HG02571 (cell line): ENCODE data around the gene GLG1.
"Not testable (repeated sequence)": the region's sequence is repeated elsewhere in the genome, so short reads cannot be mapped to it uniquely, and the experiment has no call there.

Experiments
- ATAC-seq: cut with Tn5 transposase; IDR thresholded peaks from one replicate; pipeline ENCODE4 v1.9.1; 2021; ENCODE audit warnings: mild to moderate bottlenecking, moderate library complexity; ENCODE audit not compliant: unreplicated experiment

Gene GLG1

DNA sequence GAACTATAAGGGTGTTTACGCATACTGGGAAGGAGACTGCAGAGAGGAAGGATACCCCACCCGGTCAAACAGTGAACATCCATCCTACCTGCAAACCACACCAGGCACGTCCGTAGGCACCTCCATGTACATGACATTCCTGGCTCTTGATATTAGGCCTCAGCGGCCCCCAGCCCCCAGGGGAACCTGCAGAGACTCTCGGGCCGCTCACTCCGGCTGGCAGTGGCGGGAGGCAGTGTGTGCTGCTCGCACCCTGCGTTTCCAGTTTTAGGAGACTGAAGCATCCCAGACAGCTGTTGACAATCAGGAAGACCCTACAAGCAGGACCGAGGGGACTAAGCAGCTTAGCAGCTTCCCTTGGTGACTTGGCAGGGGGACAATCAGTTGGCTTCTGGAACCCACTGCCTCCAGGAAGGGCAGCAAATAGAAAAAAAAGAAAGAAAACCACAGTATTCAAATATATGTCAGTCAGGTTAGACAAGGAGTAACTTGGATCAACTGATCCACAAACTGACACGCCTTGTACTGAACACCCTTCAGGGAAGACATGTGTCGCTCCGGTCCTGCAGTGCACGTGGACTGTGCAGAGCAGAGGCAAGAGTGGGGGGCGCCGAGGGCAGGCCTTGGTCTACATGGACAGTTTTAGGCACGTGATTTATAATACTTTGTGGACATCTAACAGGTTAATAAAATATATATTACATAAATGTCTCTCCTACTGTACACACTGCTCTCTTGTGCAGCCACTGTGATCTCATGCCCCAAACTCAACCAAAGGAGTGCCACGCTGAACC is 155.8 kb downstream of the GLG1 start:
- no peak for ATAC-seq

DNA sequence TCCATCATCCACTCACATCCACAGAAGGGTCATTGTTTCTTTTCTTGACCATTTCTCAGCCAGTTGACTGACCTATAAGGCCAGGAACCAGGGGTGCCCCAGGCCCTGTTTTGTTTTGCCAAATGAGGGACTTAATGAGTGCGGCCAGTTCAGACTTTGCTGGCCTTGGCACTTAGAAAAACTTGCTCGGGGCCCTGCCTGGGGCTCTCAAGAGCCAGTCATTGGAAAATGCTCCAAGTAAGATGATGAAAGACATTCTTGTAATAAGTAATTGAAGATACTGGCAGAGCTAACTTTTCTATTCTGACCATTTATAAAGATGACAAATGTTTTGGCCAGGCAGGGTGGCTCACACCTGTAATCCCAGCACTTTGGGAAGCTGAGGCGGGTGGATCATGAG is 156.7 kb downstream of the GLG1 start:
- no peak for ATAC-seq

DNA sequence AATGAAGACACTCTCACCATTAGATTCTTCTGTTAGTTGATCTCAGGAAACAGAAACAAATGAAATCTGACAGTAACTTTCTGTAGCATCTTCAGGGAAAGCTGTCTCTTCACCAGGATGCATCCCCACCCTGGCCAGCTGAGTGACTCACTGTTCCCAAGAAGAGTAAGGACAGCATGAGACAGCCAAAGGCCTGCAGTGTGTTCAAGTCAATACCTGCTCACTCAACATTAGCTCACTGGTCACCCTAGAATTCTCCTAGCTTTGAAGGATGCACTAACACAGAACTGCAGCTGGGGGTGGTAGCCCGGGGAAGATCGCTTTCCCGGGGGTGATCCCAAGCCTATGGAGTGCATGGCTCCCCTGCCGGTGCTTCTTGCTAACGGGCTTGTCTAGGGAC is 157.4 kb downstream of the GLG1 start:
- no peak for ATAC-seq

DNA sequence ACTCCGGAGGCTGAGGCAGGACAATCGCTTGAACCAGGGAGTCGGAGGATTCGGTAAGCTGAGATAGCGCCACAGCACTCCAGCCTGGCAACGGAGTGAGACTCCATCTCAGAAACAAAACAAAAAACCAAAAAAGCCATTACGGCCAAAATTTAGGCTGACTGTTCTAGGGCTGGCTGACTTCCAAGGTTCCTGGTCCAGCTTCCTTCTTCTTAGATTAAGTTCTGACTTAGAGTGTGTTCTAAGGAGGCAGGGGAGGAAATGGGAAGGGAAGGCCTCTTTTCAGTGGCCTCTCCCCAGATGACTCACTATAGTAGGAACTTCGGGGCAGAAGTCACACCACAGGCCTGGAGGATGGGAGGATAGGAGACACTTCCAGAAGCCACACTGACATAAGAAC is 157.9 kb downstream of the GLG1 start:
- no peak for ATAC-seq

DNA sequence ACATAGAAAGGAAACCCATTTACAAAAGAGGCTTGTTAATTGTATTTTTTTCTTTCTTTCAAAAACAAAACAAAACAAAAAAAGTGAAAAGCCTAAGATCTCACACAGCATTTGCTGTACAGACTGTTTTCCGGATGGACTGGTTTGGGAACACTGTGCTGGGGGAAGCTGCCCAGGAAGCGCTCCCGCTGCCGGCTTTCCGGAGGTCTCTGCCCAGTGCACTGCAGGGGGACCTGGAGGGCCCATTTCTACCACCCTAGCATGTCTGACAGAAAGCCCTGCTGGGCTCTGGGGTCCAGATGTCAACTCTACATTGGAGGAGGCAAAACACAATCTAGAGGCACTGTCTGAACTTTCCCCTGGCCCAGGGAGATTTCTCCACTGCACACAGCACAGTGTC is 159.3 kb downstream of the GLG1 start:
- ATAC-seq = no peak

DNA sequence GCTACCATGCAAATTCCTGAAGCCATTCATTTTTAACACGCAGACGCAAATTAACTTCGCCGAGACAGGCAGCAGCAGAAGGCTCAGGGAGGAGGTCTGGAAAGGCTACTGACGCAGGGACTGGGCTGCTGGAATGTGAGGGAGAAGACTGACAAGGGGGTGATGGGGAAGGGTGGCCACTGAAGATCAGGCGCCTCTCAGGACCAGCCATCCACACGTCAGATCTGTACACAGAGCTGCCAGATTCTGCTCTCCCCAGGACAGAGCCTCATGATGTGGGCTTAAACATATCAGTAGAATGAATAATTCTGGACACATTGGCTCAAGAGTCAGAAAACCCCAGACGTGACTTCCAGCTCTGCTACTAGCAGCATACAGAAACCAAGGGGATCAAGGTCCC is 160.0 kb downstream of the GLG1 start:
- no peak for ATAC-seq

DNA sequence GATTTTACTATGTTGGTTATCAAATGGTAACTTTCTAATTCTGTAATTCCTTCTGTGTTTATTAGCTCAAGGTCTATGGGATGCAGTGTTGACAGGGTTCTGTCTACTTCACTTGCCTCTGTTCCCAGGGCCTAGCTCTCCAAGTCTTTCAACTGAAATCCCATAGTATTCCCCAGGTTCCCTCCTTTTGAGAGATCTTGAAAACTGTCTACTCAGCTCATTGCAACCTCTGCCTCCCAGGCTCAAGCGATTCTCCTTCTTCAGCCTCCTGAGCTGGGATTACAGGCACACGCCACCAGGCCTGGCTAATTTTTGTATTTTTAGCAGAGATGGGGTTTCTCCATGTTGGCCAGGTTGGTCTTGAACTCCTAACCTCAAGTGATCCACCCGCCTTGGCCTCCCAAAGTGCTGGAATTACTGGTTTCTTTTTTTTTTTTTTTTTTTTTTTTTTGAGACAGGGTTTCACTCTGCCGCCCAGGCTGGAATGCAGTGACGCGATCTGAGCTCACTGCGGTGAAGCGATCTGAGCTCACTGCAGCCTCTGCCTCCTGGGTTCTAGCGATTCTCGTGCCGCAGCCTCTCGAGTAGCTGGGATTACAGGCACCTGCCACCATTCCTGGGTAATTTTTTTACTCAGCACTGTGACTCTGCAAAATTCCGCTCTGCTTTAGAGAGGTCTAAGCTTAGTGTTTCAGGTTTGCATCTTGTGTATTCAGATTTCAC is 163.1 kb downstream of the GLG1 start:
- not testable (repeated sequence) for ATAC-seq

DNA sequence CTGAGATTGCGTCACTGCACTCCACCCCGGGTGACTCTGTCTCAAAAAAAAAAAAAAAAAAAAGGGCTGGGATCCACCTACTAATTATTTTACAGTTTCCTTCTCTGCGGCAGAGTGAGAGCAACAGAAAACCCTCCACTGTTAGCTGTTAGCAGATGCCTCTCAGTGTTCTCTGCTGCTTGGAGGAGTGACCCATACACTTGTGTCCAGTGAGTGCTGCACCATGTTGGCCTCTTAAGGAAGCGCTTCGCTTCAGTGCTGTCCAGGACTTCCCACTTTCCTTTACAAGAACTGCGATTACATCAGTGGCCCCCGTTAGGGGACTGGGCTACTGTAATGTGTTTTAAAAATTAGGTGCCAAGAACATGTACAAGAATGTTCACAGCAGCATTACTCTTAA is 167.2 kb downstream of the GLG1 start:
- ATAC-seq = no peak

DNA sequence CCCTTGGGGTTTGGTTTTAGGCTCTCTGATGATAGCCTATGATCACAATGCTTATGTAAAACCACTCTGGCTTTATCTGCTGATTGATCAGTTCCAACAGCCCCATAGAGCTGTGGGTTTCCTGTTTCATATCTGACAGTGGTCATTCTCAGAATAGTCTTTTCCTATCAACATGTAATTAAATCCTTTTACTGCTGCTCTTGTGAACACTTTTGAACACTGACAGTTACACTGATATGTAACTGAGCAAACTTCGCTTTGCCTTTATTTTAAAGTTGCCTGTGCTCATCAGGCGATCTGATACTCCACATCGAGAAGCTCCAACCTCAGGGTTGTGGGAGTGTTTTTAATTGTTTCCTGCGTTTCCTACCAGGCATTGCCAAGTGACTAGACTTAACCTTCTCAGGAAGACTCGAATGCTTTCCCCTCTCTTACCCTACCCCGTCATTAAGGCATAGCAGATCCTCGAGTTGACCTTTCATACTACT is 168.4 kb downstream of the GLG1 start:
- no peak for ATAC-seq

DNA sequence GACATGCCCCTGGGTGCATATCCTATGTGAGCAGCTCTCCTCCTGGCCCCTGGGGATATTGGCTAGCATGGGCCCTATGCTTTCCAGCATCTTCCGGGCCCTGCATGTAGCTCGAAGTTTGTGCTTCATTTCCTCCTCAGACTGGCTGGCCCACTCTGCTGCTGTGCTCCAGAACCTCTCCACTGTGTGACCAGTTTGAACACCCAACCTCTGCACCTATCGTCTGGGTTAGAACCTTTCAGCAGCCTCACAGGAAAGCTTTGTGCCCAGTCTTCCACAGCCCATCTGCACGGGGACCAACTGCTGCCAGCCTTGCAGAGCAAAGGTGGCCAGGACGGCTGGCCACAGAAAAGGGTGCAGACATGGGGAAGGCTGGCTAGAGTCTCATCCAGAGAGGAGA is 175.4 kb downstream of the GLG1 start:
- ATAC-seq = no peak

DNA sequence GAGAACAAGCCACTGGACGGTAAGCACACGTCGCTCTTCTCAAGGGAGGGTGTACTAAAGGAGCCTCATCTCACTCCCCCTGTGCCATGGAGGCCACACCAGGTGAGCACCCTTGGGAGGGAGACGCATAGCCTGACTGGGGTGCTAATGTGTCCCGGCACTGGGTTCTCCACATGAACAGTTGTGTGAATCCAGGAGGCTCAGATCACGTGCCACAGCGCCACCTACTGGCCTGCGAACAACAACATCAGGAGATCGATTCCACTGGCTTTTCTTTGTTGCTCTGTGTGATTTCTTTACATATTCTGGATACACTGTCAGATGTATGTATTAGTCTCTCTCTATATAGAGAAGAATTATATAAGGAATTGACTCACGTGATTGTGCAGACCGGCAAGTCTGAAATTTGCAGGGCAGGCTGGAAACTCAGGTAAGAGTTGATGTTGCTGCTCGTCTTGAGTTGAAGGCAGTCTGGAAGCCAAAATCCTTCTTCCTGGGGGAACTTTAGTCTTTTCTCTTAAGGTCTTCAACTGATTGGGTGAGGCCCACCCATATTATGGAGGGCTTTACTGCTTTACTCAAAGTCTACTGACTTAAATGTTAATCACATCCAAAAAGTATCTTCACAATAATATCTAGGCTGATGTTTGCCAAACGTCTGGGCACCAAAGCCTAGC is 176.7 kb downstream of the GLG1 start:
- not testable (repeated sequence) for ATAC-seq

DNA sequence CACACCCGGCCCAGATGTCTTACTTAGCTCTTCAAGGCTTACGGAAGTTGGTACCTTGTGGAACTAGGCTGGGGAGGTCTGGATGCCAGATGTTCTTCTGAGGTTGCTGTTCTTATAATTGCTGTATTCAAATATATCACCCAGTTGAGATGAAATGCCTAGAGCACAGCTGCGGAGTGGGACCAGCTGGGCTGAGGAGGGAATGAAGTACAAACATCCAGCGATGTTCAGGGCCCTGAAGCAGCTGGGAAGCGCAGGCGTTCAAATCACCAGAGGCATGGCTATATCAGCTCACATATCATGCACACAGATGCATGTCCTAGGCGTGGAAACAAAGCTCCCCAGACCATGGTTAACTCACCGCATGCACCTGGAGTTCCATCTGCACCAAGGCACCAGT is 178.4 kb downstream of the GLG1 start:
- ATAC-seq = not testable (repeated sequence)

DNA sequence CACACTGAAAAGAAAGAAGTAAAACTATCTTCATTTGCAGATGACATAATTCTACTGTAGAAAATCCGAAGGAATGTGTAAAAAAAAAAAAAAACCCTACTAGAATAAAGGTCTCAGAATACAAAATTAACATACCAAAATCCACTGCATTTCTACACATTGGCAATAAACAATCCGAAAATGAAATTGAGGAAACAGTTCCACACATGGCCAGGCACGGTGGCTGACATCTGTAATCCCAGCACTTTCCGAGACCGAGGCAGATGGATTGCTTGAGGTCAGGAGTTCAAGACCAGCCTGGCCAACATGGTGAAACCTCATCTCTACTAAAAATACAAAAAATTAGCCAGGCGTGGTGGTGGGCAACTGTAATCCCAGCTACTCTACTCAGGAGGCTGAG is 181.2 kb downstream of the GLG1 start:
- ATAC-seq = not testable (repeated sequence)

DNA sequence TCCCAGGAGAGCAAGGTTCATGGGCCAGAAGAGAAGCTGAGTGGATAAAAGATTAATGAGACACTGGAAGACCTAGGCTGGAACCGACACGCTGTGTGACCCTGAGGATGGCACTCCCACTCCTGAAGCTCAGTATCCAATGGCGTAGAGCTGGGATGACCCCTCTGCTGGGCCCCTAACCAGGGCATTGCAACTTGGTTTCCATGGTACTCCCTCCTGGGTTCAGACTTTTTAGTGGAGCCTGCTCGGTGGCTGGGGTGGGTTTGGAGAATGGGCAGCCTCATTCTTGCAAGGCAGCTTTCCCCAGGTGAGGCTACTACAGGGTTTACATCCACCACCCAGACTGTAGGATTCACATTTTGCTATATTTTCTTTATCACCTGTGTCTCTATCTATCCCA is 183.2 kb downstream of the GLG1 start:
- ATAC-seq = not testable (repeated sequence)

DNA sequence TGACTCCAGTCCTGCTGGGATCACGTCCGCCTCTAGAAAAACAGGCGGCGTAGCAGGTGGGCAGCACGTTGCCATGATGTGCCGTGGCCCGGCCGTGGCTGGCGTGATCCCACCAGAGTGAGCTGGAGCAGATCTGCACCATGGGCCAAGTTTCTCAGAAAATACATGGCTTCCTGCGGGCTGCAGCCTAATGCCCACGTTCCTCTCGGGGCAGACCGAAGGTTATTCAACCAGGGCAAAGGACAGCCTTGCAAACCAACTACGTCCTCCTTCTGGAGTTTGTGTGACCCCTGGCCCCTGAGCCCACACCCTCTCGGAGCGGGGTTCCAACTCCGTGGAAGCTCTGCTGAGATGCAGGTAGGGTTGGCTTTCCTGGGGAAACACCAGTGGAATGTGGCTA is 184.8 kb downstream of the GLG1 start:
- ATAC-seq = not testable (repeated sequence)

DNA sequence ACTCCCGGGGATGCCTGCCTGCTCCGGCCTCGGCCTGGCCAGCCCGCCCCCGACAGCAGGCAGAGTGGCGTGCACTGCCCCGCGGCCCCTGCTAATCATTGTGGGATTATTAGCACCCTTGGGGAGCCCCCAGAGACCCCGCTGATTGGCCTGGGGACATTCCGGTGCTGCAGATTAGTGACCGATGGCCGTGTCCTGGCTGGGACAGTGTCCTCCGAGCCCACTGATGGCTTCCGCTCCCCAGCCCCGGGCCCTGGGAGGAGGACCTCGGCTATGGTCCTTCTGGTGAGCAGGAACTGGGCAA is 185.5 kb downstream of the GLG1 start:
- not testable (repeated sequence) for ATAC-seq

DNA sequence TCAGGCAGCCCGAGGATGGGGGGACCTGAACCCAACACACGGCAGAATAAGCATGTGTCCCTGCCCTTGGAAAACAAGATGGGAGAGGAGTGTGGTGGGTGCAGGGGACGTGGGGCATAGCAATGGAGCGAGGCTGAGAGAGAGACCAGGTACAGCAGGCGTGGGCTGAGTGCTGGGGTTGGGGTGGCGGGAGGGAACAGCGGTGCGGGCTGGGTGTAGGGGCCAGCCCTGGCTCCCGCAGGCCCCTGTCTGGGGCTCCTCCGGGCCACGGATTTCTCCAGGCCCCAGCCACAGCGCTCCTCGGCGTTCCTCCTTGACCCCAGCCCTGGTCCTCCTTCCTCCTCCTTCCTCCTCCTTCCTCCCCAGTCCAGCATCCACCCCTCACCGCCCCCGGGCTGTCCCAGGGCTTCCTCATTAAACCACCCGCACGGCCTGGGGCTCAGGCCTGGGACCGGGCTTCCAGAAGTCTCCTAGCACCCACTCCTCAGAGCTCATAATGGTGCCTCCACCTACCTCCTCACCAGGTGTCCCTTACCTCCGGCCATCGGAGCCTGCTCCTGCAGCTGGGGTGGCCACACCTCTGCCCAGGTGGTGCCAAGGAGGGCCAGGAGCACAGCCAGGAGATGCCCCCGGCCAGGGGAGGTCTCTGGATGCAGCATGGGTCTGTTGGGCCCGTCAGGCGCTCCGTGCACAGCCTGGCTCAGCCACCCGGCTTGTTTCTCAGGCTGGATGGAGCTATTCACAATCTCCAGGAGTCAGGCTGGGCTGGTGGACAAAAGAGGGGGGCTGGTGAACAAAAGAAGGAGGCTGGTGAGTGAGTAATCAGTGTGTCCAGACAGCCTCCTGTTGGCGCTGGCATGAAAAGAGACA is 186.1 kb downstream of the GLG1 start, which contains the start of gene CLEC18B:
TSS of gene CLEC18B (minus strand) at position 867 of the 870 bp plus-strand sequence. CDS start at position 659, 208 bp downstream.
- ATAC-seq = not testable (repeated sequence)

DNA sequence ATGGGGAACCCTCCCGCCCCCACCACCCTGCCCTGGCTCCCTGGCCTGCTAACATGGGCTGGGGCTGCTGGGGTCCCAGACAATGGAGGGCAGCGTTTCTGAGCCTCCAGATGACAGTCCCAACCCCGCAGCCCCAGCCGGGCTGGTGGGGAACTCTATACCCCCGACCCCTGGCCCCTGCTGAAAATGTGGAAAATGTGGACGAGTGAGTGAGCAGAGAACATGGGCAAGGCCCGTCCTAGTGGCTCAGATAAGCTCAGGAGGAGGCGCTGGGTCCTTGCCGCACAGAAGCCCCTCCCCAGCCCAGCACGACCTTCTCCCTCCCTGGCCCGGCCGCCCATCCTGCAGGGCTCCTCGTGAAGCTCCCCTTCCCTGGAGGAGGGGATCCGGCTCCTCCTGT is 187.1 kb downstream of the GLG1 start:
- ATAC-seq = not testable (repeated sequence)

DNA sequence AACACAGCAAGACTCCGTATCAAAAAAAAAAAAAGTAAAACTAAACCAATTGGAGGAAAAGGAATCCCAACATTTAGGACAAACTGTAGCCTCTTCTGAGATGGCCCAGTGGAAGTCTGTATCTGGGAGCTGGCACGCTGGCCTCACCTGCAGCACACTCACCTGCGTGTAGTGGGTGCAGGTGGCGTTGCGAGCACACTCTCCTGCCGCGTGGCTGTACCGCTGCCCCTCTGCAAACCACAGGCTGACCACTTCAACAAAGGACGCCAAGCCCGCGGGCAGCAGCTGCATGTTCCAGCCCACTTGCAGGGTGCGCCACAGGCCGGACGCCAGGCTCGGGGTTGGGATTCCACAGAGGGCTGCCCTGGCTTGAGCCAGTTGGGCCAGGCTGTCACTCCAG is 189.0 kb downstream of the GLG1 start:
- not testable (repeated sequence) for ATAC-seq

DNA sequence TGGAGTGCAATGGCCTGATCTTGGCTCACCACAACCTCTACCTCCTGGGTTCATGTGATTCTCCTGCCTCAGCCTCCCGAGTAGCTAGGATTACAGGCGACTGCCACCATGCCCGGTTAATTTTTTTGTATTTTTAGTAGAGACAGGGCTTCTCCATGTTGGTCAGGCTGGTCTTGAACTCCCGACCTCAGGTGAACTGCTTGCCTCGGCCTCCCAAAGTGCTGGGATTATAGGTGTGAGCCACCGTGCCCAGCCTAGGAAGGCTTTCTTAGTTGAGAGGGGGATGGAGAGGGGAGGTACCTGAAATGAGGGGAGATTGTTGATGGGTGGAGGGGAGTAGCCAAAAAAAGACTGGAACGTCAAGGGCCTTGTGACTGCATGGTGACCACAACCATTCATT is 193.0 kb downstream of the GLG1 start:
- ATAC-seq = not testable (repeated sequence)

DNA sequence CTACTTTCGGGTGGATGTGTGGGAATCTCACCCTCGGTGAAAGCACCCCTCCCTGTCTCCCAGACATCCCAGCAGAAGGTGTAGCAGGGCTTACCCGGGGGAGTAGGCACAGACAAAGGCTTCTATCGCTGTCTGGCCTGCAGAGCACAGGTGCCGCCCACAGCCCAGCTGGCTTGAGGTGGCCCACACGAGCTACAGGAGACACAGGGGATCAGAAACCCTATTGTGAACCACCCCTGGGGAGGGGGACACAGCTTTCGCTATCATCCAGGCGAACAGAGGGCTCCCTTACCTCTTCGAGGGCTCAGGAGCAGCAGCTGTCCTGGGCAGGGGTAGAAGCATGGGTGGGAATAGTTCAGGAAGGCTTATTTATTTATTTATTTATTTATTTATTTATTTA is 193.4 kb downstream of the GLG1 start:
- not testable (repeated sequence) for ATAC-seq
